GM18502 (cell line): ENCODE data around the gene USP34.
"Not testable (repeated sequence)": the region's sequence is repeated elsewhere in the genome, so short reads cannot be mapped to it uniquely, and the experiment has no call there.

ENCODE experiments used
- ATAC-seq: cut with Tn5 transposase; IDR thresholded peaks from one replicate; pipeline ENCODE4 v1.9.1; 2021; ENCODE audit warnings: mild to moderate bottlenecking; ENCODE audit not compliant: unreplicated experiment, poor library complexity

Gene USP34

GRCh38 chr2:61465045-61465444, 5.8 kb downstream of the USP34 start:
- ATAC-seq, result no peak

- ATAC-seq, result peak; percentile 15
These were observed 7.0 kb downstream of the USP34 start for GRCh38 chr2:61463769-61464475.

- ATAC-seq, result no peak
These were observed 9.5 kb downstream of the USP34 start for GRCh38 chr2:61461404-61461803.

- no peak for ATAC-seq
These were observed 10.7 kb downstream of the USP34 start for GRCh38 chr2:61460163-61460562.

GRCh38 chr2:61456746-61457420, 14.0 kb downstream of the USP34 start:
- no peak for ATAC-seq

GRCh38 chr2:61456070-61456745, 14.7 kb downstream of the USP34 start:
- ATAC-seq, result no peak

- ATAC-seq, result not testable (repeated sequence)
These were observed 15.9 kb downstream of the USP34 start for GRCh38 chr2:61454972-61455371.

- no peak for ATAC-seq
These were observed 16.5 kb downstream of the USP34 start for GRCh38 chr2:61454383-61454782.

- no peak for ATAC-seq
These were observed 18.5 kb downstream of the USP34 start for GRCh38 chr2:61452392-61452791.

- ATAC-seq, result no peak
These were observed 19.7 kb downstream of the USP34 start for GRCh38 chr2:61451178-61451577.

GRCh38 chr2:61450144-61450543, 20.7 kb downstream of the USP34 start:
- peak; percentile 60 for ATAC-seq

- ATAC-seq, result no peak
These were observed 22.7 kb downstream of the USP34 start for GRCh38 chr2:61448229-61448628.

GRCh38 chr2:61446971-61447370, 23.9 kb downstream of the USP34 start:
- ATAC-seq, result not testable (repeated sequence)

GRCh38 chr2:61443342-61444041, 27.4 kb downstream of the USP34 start:
- peak; percentile 92 for ATAC-seq

GRCh38 chr2:61439241-61440002, 31.5 kb downstream of the USP34 start:
- ATAC-seq, result no peak

- ATAC-seq, result no peak
These were observed 32.2 kb downstream of the USP34 start for GRCh38 chr2:61438670-61439069.

GRCh38 chr2:61437170-61437569, 33.7 kb downstream of the USP34 start:
- no peak for ATAC-seq

GRCh38 chr2:61436092-61436491, 34.8 kb downstream of the USP34 start:
- no peak for ATAC-seq

- no peak for ATAC-seq
These were observed 35.6 kb downstream of the USP34 start for GRCh38 chr2:61435291-61435690.

GRCh38 chr2:61434314-61434713, 36.6 kb downstream of the USP34 start:
- ATAC-seq, result no peak
